HG02763 (cell line): ENCODE data around the gene EHMT1.

Experiments used
- ATAC-seq: cut with Tn5 transposase; IDR thresholded peaks from one replicate; pipeline ENCODE4 v1.9.1; 2021; ENCODE audit warnings: mild to moderate bottlenecking, moderate library complexity; ENCODE audit not compliant: unreplicated experiment

EHMT1 gene

GRCh38 chr9:137817236-137818200, 198.7 kb downstream of the EHMT1 start:
- no peak for ATAC-seq

GRCh38 chr9:137818286-137818685, 199.5 kb downstream of the EHMT1 start:
- no peak for ATAC-seq

- no peak for ATAC-seq
Measured at GRCh38 chr9:137820161-137820855, 201.5 kb downstream of the EHMT1 start.

- ATAC-seq, result no peak
Measured at GRCh38 chr9:137823986-137824771, 205.4 kb downstream of the EHMT1 start.

GRCh38 chr9:137825324-137825989, 206.7 kb downstream of the EHMT1 start:
- no peak for ATAC-seq

GRCh38 chr9:137827908-137828526, 209.2 kb downstream of the EHMT1 start:
- no peak for ATAC-seq

- no peak for ATAC-seq
Measured at GRCh38 chr9:137828527-137829259, 209.9 kb downstream of the EHMT1 start.

- no peak for ATAC-seq
Measured at GRCh38 chr9:137829260-137829996, 210.6 kb downstream of the EHMT1 start.

- ATAC-seq, result no peak
Measured at GRCh38 chr9:137832191-137832700, 213.4 kb downstream of the EHMT1 start.

- no peak for ATAC-seq
Measured at GRCh38 chr9:137832830-137833590, 214.2 kb downstream of the EHMT1 start.

GRCh38 chr9:137833721-137834613, 215.2 kb downstream of the EHMT1 start:
- ATAC-seq, result no peak

GRCh38 chr9:137834846-137835546, 216.2 kb downstream of the EHMT1 start:
- no peak for ATAC-seq

GRCh38 chr9:137836151-137836830, 217.5 kb downstream of the EHMT1 start:
- ATAC-seq, result no peak

GRCh38 chr9:137836831-137837241, 218.0 kb downstream of the EHMT1 start:
- ATAC-seq, result no peak

- ATAC-seq, result no peak
Measured at GRCh38 chr9:137837345-137838278, 218.8 kb downstream of the EHMT1 start.
